Activated T-helper 1 cell treated with anti-CD3 and anti-CD28 coated beads, Interleukin-12 subunit alpha, Interleukin-12 subunit beta, Interleukin-2, Interleukin-4 antibody, amounts not matched to agents 30 ng/mL and 10 ng/mL and 1 ng/mL, durations not matched to agents 14 hours and 24 hours and 36 hours (primary cell): ENCODE results near the gene SMS. TPM values are rescaled to one million over a fixed set of nuclear protein-coding genes. Genes with fewer than 3 reads are reported as not detected.

ENCODE experiments used
- DNase-seq: peaks from one replicate; pipeline ENCODE4 v3.0.0; 2021; ENCODE audit warnings: low spot score
- H3K27ac Mint-ChIP-seq: one replicate; pipeline ENCODE4 v1.8.0; 2021; ENCODE audit warnings: mild to moderate bottlenecking, mixed read lengths
- H3K27me3 Mint-ChIP-seq: one replicate; pipeline ENCODE4 v1.8.0; 2022; ENCODE audit warnings: mild to moderate bottlenecking, moderate library complexity, mixed read lengths; ENCODE audit not compliant: insufficient read depth
- H3K36me3 Mint-ChIP-seq: one replicate; pipeline ENCODE4 v1.8.0; 2021; ENCODE audit warnings: low read depth, mixed read lengths
- H3K4me1 Mint-ChIP-seq: one replicate; pipeline ENCODE4 v1.8.0; 2021; ENCODE audit warnings: low read depth, mixed read lengths
- H3K4me3 Mint-ChIP-seq: one replicate; pipeline ENCODE4 v1.8.0; 2021; ENCODE audit warnings: mild to moderate bottlenecking, moderate library complexity, mixed read lengths
- H3K9me3 Mint-ChIP-seq: one replicate; pipeline ENCODE4 v1.8.0; 2021; ENCODE audit warnings: mixed read lengths
- intact Hi-C: fragments of 100-400 bp; cut with micrococcal nuclease; formaldehyde crosslinking; loops from one replicate; pipeline ENCODE4 v1.15.1; 2024
- total RNA-seq: library from RNA; stranded (reverse); gene quantifications from 2 replicates; pipeline ENCODE4 v1.2.3, GENCODE V29; 2022

Gene SMS
- total RNA-seq, 1 donor from 2014 or later = 144 TPM

- intact Hi-C loops = no loop called here
- Mint-ChIP-seq H3K4me1 (peaks cover 28% of the 10 kb centered on the region), H3K36me3 (no peaks in the 10 kb centered on the region), H3K9me3 (no peaks in the 10 kb centered on the region), H3K27me3 (no peaks in the 10 kb centered on the region), H3K4me3 (no peak overlapping the region), H3K27ac (no peak overlapping the region)
- DNase-seq = no peak
Measured at GRCh38 chrX:22035236-22035635, 94.7 kb downstream of the SMS start.

- DNase-seq = no peak
- Mint-ChIP-seq H3K27ac (peak overlapping the region; percentile 72), H3K36me3 (peaks cover 2% of the 10 kb centered on the region), H3K4me3 (no peak overlapping the region), H3K27me3 (no peaks in the 10 kb centered on the region), H3K4me1 (peaks cover 33% of the 10 kb centered on the region), H3K9me3 (no peaks in the 10 kb centered on the region)
- intact Hi-C loops = no loop called here
Measured at GRCh38 chrX:22037225-22037624, 96.7 kb downstream of the SMS start.

- H3K27me3 Mint-ChIP-seq = no peaks in the 10 kb centered on the region
- peaks cover 30% of the 10 kb centered on the region for H3K4me1 Mint-ChIP-seq
- H3K9me3 Mint-ChIP-seq = no peaks in the 10 kb centered on the region
- peak overlapping the region; percentile 72 for H3K27ac Mint-ChIP-seq
- intact Hi-C loops = no loop called here
- DNase-seq = no peak
- peaks cover 2% of the 10 kb centered on the region for H3K36me3 Mint-ChIP-seq
- peak overlapping the region; percentile 19 for H3K4me3 Mint-ChIP-seq
Measured at GRCh38 chrX:22037911-22038537, 97.5 kb downstream of the SMS start.

- no peaks in the 10 kb centered on the region for H3K9me3 Mint-ChIP-seq
- H3K4me3 Mint-ChIP-seq = peak overlapping the region; percentile 12
- intact Hi-C loops = no loop called here
Measured at GRCh38 chrX:22039541-22039940, 99.0 kb downstream of the SMS start.

GRCh38 chrX:22040184-22040583, 99.7 kb downstream of the SMS start:
- H3K36me3 Mint-ChIP-seq = peaks cover 7% of the 10 kb centered on the region
- no peak for DNase-seq
- peaks cover 23% of the 10 kb centered on the region for H3K4me1 Mint-ChIP-seq
- peak overlapping the region; percentile 69 for H3K27ac Mint-ChIP-seq
- H3K27me3 Mint-ChIP-seq = no peaks in the 10 kb centered on the region
- intact Hi-C loops = no loop called here
- H3K4me3 Mint-ChIP-seq = peak overlapping the region; percentile 12
- no peaks in the 10 kb centered on the region for H3K9me3 Mint-ChIP-seq

More at GRCh38 chrX:22039541-22039940, 99.0 kb downstream of the SMS start:
- H3K36me3 Mint-ChIP-seq = peaks cover 7% of the 10 kb centered on the region
- no peak for DNase-seq
- no peak overlapping the region for H3K27ac Mint-ChIP-seq
- H3K4me1 Mint-ChIP-seq = peaks cover 23% of the 10 kb centered on the region
- no peaks in the 10 kb centered on the region for H3K27me3 Mint-ChIP-seq

GRCh38 chrX:22041907-22042530, 101.5 kb downstream of the SMS start:
- no peaks in the 10 kb centered on the region for H3K9me3 Mint-ChIP-seq
- H3K27me3 Mint-ChIP-seq = no peaks in the 10 kb centered on the region
- H3K27ac Mint-ChIP-seq = no peak overlapping the region
- H3K4me1 Mint-ChIP-seq = peaks cover 22% of the 10 kb centered on the region
- H3K4me3 Mint-ChIP-seq = no peak overlapping the region
- intact Hi-C loops = no loop called here
- H3K36me3 Mint-ChIP-seq = peaks cover 11% of the 10 kb centered on the region
- no peak for DNase-seq

GRCh38 chrX:22043872-22044271, 103.4 kb downstream of the SMS start:
- Mint-ChIP-seq H3K4me1 (peaks cover 11% of the 10 kb centered on the region), H3K27ac (no peak overlapping the region), H3K27me3 (no peaks in the 10 kb centered on the region), H3K36me3 (peaks cover 16% of the 10 kb centered on the region), H3K4me3 (no peak overlapping the region), H3K9me3 (no peaks in the 10 kb centered on the region)
- DNase-seq = no peak
- intact Hi-C loops = no loop called here

Other genes starting within 250 kb of the SMS start
- not detected in 2 replicates for gene SMPX, start 182.6 kb upstream of the SMS start, total RNA-seq
- 10.5 and 11.3 TPM in 2 replicates for gene MBTPS2, start 101.1 kb upstream of the SMS start, total RNA-seq
- gene YY2, start 84.7 kb upstream of the SMS start, total RNA-seq = 2.2 and 2.3 TPM in 2 replicates
- gene PHEX, start 91.6 kb downstream of the SMS start, total RNA-seq = 12.8 and 14.3 TPM in 2 replicates